NCI-H748 (cell line): ENCODE results near the gene HNMT.
"Not testable (repeated sequence)": the region's sequence is repeated elsewhere in the genome, so short reads cannot be mapped to it uniquely, and the experiment has no call there.

Source experiments
- DNase-seq: peaks from one replicate; lab custom pipeline; 2025; ENCODE audit not compliant: unreplicated experiment; lab: John Stamatoyannopoulos, UW

HNMT gene

DNA sequence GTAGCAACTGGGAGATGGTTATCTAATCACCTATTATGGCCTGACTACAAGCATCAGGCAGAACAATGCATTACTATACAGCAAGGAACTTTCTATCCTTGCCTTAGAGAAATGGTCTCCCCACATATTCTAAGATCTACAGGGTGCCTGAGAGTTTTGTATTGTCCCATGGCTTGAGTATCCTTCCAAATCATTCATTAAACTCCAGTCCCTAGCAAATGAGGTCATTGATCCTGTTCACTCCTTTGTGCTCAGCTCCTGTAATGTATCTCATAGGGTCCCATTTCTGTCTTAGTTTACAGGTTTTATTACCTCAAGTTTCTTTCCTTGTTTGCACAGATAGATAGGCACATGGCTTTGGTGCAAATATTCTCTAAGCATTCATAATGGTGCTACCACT is 9.0 kb downstream of the HNMT start:
- no peak for DNase-seq

DNA sequence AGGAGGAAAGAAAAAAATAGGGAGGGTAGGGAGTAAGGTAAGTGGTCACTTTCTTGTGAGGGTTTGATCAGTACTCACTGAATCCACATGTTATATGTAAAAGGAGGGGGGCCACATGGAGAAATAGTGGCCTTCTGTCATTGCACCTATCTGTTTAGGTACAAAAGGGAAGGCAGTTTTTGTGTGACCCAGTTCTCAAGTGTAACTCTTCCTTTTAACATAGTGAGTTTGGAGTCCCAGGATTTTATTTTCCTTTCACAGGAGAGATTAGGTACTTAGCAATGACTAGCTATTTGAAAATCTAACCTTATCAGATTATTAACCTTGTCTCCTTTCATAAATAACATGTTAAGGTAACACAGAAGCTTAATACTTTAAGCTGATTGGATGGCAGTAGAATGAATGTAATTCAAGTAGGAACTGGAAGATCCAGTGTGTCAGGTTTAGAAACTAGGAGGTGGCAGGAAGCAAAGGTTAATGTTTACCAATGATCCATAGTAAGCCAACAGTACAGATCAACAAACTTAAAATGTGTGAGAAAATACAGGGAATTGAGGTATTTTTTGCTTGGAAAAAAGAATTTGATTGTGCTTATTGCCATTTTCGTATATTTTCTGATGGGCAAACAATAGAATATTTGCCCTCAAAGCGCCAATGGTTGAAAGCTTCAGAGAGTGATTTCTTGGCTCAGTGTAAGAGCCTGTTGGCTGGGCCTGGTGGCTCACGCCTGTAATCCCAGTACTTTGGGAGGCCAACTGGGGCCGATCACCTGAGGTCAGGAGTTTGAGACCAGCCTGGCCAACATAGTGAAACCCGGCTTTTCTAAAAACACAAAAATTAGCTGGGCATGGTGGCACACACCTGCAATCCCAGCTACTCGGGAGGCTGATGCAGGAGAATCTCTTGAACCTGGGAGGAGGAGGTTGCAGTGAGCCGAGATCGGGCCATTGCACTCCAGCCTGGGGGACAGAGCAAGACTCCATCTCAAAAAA is 11.3 kb downstream of the HNMT start:
- DNase-seq = peak; percentile 72

DNA sequence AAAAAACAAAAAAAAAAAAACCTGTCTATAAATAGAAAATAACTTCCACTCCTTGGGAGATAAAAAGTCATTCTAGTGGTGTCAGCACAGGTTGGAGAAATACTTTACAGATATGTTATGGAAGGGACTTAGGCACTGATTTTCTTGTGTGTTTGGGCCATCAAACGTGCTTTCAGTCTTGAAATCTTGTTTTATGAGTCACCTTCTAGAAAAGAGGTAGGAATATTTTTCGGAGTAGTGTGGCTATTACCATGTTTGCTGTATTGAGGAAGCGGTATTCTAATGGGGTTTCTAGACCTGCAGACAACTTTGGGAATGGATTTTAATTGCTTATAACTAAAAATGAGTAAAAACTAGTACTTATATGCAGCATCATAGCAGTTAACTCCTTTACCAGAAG is 12.0 kb downstream of the HNMT start:
- DNase-seq = no peak

DNA sequence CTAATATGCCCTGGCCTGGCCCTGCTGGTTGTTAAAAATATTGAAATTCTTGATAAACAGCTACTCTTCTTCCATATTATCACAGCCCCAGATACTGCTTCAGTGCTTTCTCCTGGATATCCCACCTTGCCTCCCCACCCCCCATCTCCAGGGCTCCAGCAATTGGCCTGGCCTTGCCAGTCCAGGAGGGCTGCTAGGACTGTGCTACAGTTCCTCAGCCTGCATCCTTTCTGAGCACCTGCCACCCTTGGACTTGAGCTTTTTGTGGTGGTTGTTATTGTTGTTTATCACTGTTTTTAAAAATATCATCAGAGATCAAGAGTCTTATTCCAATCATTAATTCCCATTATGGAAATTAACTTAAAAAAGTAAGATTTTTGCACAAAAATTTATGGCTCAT is 13.5 kb downstream of the HNMT start:
- DNase-seq = no peak

DNA sequence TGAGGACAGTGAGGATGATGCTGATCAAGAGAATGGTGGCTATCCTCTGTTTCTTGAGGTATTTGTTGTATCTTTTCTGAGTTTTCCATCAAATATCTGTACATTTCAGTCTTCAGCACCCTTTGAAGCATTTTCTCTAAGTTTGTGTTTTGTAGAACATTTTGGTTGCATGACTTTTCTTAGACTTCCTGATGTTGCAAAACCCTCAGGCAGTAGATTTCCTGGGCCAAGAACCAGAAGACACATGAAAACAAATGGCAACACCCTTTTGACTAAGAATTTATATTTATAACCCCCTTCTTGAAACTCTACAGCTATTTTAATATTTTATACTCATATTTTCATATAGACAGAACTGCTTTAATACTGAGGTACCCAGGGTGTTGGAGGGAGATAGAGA is 16.2 kb downstream of the HNMT start:
- DNase-seq = no peak

DNA sequence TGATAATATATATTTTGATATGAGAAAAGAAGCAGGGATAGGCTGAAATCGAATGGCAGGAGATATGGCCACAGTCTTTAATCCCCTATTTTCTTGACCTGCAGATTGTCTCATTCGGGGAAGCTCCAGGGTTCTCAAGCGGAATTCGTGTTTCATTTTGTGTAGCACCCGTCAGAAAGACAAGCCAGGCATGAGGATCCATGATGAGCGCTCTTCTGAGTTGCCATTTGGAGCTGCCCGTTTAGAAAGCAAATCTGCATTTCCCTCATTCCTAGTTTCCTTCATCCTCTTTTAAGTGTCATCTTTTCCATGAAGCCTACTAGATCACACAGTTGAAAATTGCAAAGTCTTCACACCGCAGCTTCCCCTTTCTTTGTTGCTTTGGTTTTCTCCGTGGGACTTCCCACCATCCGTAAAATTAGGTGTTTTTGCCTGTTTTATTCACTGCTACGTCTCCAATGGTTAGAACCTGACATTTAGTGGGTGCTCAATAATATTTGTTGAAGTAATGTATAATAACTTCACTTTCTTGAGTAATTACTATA is 16.9 kb downstream of the HNMT start:
- no peak for DNase-seq

DNA sequence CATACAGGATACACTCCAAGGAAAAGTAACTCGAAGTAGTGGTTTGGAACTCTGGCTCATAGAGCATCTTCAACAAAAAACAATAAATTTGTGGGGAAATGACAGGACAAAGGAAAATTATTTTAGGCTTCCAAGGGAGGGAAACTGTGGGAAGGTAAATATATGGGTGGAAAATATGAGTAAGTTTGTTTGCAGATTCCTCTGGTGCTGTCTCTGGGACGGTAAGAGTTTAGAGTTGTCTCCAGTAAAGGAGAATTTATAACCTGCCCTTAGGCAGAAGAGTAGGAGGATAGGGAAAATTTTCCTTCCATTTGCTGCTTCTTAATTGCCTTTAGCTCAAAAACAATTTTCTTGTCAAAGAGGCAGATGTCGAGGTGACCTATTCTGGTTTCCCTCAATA is 19.3 kb downstream of the HNMT start:
- DNase-seq = no peak

DNA sequence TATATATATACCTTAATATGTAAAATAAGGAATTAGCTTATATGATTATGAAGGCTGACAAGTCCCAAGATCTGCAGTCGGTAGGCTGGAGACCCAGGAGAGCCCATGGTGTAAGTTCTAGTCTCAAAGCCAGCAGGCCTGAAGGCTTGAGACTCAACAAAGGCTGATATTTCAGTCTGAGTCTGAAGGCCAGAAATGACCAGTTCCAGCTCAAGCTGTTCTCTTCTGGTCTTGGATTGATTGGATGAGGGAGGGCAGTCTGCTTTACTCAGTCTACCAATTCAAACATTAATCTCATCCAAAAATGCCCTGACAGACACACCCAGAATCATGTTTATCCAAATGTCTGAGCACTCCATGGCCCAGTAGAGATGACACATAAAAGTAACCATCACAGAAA is 22.0 kb downstream of the HNMT start:
- no peak for DNase-seq

DNA sequence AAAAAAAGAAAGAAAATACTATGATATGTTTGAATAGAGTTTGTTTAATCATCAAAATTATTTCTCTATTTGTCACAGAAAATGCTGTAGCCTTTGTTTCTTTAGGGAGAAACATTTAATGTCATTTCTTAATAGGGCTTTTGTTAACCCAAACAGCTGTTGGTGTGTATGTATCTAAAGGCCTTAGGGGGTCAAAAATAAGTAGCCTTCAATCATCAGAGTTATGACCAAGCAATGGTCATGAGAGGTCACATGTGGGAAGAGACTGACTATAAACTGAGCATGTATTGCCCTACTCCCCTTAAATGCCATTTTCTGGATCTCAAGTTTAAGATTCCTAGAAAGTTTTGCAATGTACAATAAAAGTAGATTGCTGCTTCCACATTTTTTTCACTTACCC is 22.7 kb downstream of the HNMT start:
- no peak for DNase-seq

DNA sequence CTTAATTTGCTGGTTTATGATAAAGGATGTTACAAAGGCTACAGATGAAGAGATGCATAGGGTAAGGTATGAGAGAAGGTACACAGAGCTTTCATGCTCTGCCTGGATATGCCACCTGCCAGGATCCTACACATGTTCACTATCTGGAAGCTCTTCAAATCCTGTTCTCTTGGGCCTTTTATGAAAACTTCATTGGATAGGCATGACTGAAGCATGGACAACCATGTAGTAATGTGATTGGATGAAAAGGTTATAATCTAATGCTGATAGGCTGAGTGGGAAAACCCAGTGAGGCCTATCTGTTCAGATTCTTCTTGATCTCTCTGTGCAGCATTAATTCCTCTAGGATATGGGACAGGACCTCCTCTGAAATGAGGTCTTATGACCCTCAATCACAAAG is 26.8 kb downstream of the HNMT start:
- DNase-seq = no peak

DNA sequence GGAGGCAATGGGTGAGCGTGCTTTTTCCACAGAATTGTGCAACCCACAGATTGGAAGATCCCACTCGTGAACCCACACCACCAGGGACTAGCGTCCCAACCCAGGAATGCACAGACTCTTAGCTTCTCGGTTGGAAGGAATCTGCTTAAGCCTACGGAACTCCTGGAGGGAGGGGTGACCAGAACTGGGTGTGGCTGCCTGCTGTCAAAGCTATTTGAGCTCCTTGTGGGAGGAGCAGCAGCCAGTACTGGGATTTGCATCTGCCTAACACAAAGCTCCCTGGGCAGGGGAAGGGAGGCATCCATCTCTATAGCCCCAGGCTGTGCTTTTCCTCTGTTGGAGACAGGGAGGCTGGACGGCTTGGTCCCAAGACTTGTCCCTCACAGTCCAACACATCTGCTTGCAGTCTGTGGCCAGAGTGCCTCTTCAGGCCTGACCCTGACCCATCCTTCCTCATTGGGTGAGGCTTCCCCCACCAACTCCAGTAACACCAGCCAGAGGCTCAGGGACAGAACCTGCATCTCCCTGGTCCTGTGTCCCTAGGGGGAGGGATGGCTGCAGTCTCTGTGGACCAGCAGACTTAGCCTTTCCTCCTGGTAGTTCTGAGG is 27.9 kb downstream of the HNMT start:
- no peak for DNase-seq

DNA sequence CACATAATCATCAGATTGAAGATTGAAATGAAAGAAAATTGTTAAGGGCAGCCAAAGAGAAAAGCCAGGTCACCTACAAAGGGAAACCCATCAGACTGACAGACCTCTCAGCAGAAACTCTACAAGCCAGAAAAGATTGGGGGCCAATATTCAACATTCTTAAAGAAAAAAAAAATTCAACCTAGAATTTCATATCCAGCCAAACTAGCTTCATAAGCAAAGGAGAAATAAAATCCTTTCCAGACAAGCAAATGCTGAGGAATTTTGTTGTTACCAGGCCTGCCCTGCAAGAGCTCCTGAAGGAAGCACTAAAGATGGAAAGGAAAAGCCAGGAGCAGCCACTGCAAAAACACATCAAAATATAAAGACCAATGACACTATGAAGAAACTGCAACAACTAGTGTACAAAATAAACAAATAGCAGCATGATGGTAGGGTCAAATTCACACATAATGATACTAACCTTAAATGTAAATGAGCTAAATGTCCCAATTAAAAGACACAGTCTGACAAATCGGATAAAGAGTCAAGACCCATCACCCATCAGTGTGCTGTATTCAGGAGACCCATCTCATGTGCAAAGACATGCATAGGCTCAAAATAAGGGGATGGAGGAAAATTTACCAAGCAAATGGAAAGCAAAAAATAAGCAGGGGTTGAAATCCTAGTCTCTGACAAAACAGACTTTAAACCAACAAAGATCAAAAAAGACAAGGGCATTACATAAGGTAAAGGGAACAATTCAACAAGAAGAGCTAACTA is 29.6 kb downstream of the HNMT start:
- not testable (repeated sequence) for DNase-seq

DNA sequence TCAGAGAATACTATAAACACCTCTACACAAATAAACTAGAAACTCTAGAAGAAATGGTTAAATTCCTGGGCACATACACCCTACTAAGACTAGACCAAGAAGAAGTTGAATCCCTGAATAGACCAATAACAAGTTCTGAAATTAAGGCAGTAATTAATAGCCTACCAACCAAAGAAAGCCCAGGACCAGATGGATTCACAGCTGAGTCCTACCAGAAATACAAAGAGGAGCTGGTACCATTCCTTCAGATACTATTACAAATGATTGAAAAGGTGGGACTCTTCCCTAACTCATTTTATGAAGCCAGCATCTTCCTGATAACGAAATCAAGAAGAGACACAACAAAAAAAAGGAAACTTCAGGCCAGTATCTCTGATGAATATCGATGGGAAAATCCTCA is 31.1 kb downstream of the HNMT start:
- DNase-seq = not testable (repeated sequence)

DNA sequence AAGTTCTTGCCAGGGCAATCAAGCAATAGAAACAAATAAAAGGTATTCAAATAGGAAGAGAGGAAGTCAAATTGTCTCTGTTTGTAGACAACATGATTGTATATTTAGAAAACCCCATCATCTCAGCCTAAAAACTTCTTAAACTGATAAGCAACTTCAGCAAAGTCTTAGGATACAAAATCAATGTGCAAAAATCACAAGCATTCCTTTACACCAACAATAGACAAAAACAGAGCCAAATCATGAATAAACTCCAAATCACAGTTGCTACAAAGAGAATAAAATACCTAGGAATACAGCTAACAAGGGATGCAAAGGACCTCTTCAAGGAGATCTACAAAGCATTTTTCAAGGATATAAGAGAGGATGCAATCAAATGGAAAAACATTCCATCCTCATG is 31.9 kb downstream of the HNMT start:
- DNase-seq = not testable (repeated sequence)

DNA sequence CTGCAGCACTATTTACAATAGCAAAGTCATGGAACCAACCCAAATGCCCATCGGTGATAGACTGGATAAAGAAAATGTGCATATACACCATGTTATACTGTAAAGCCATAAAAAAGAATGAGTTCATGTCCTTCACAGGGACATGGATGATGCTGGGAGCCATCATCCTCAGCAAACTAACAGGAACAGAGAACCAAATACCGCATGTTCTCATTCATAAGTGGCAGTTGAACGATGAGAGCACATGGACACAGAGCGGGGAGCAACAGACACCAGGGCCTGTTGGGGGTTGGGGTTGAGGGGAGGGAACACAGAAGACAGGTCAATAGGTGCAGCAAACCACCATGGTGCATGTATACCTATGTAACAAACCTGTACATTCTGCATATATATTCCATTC is 33.5 kb downstream of the HNMT start:
- no peak for DNase-seq

DNA sequence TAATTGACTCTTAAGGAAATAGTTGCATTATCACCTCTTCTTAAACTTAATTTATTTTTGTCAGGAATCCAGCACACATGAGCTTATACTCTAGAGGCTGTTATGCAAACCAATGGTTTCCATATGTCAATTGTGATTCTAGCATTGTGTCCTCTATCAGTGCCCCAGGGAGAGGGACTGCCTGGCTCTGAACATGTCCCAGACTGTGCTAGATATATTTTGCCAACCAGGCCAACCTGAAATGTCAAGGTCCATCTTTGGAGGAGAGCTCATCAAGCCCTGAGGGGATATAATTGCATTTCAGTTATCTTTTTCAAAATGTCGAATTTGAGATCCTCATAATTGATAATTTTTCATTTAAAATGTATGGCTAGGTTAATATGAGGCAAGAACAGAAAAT is 34.2 kb downstream of the HNMT start:
- DNase-seq = no peak

DNA sequence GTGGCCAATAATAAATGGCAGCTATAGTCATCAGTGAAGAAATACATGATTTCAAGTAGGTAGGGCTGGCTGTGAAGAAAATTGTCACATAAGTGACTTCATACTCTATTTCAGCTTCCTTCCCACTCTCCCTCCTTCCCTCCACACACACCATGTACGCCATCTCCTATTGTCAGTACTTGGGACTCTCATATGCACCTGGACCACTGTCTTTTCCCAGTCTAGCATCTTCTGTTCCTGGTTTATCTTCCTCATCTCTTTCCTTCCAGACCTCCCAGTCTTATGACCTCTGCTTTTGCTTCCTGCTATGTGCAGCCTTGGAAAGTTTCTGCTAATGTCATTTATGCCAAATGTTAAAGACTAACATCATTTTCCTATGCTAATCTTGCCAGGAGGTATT is 35.0 kb downstream of the HNMT start:
- no peak for DNase-seq

DNA sequence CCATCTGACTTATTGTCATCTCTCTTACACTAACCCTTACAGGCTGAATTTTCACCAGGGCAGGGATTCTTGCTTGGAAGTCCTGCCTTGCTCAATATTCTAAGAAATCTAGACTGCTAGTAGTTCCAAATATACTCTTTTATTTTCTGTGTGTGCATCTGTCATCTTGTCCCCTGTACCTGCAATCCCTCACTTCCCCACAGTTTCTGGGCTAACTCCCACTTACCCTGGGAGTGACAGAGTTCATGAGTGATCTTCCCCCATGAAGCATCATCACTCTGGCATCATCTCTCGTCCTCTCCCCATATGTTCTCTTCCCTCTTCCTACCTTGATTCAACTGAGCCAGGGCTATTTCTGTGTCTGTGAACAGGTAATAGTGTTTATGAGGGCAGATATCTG is 35.7 kb downstream of the HNMT start:
- no peak for DNase-seq

DNA sequence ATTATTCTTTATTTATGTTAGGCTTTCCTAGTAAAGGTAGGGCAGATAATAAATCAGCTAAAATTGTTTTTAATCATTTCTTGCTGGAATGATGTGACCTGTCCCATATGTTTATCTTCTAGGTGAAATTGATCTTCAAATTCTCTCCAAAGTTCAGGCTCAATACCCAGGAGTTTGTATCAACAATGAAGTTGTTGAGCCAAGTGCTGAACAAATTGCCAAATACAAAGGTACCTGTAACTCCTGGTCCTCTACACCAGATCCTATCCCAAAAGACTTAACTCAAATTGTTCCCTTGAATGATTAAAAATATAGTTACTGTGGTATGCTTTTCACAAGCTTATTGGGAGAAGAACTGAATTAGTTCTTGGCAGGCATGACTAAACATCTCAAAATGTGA is 36.5 kb downstream of the HNMT start:
- no peak for DNase-seq

DNA sequence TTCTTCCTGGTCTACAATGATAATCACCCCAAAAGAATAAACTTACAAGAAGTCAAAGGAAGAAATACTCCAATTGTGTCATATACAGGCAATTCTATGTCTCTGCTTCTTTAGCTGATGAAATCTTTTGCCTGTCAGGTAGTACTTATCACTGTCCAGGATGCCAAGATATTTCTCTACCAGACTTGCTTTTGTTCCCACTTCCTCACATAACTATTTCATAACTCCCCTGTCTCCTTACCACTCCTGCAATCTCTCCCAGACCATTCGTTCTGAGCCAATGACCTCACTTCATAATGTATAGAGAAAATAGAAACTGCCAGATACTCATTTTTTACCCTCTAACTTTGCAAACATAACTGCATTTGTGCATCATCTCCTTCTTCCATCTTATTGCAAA is 39.1 kb downstream of the HNMT start:
- DNase-seq = no peak

DNA sequence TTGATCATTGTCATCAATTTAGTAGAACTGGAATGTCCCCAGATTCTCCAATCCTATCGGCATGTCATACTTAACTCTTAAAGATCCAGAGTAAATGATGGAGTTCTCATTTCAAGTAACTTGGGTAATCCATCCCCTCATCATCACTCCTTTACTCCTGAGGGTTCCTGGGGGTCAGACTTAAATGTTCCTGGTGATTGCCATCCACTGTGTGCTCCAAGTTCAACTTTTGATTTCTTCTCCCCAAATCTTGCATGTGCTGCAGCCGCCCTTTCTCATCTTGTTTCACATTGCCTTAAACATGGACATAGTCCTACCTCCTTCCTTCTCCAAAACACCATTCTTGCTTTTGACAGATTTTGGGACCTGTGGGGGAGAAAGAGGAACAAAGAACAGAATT is 43.2 kb downstream of the HNMT start:
- DNase-seq = no peak

DNA sequence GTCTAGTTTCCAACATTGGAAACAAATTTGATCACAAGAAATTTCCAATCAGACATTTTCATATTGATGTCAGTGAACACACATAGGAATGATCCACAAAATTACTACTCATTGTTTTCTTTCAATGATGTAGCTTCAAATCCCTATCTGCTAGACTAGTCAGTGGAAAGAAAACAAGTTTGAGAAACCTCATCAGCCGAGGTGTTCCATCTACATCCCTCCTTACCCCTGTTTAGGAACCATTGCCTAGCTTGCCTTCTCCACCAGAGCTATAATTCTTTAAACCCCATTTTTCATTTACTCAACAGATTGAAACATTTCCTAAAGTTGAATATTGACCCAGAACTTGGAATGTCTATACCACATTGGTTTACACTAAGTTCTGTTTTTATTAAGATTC is 45.3 kb downstream of the HNMT start:
- no peak for DNase-seq
